Body of pancreas (tissue), 4 donors: ENCODE measurements around the gene FOS. TPM values are rescaled to one million over a fixed set of nuclear protein-coding genes. Genes with fewer than 3 reads are reported as not detected.

ENCODE experiments used
- ATAC-seq: fragments of 150-250 bp; one replicate; pipeline ENCODE4 v1.9.1; 2016
- DNase-seq, 4 donors: peaks; one replicate each; pipeline ENCODE4 v3.0.0-alpha.2; 2019
- H3K27ac ChIP-seq, 4 donors: fragments of 200-600 bp; sonication (generic); 1 replicate in 3 of 4; 2 replicates in 1 of 4; pipeline versions ENCODE4 v1.5.1 to v1.6.1; 2016 to 2019; ENCODE audit warnings: mild to moderate bottlenecking in 1 of 4, mixed read lengths in 1 of 4, moderate library complexity in 1 of 4
- H3K27me3 ChIP-seq, 2 donors: fragments of 200-600 bp; sonication (generic); one replicate each; pipeline ENCODE4 v1.6.0; 2016; ENCODE audit warnings: mild to moderate bottlenecking in 1 of 2
- H3K36me3 ChIP-seq, 2 donors: fragments of 200-600 bp; sonication (generic); replicated peaks in 1 of 2; 2 replicates each; pipeline ENCODE4 v1.5.1; 2016; ENCODE audit warnings: low read depth in 2 of 2; ENCODE audit not compliant: insufficient read depth in 1 of 2
- H3K4me1 ChIP-seq: fragments of 200-600 bp; sonication (generic); one replicate; pipeline ENCODE4 v1.6.0; 2016
- H3K4me3 ChIP-seq, 2 donors: fragments of 200-600 bp; sonication (generic); 1 replicate in 1 of 2; 2 replicates in 1 of 2; pipeline ENCODE4 v1.5.1; 2016 to 2019
- H3K9me3 ChIP-seq, 3 donors: fragments of 200-600 bp; sonication (generic); 1 replicate in 2 of 3; 2 replicates in 1 of 3; pipeline ENCODE4 v1.5.1; 2016
- POLR2A ChIP-seq, 3 donors: fragments of 450-650 bp; IDR thresholded peaks; one replicate each; pipeline ENCODE4 v1.6.1; 2016; ENCODE audit warnings: antibody characterized with exemption in 3 of 3, mild to moderate bottlenecking in 2 of 3
- WGBS, 2 donors: methylation state at CpG; one replicate each; pipeline ENCODE4 v1.1.5; 2017; 5-methylcytosine and 5-hydroxymethylcytosine counted together
- intact Hi-C: fragments of 100-400 bp; cut with DNase I; formaldehyde crosslinking; loops from one replicate; pipeline ENCODE4 v1.15.1; 2023
- total RNA-seq, 2 donors: library from RNA; depleted of rRNA; stranded (reverse); fragments of >200 nt; gene quantifications; one replicate each; pipeline ENCODE4 v1.1.0, GENCODE V29; 2016
- TF ChIP-seq, protein P1 (sequence below), 7 experiments: fragments of 450-650 bp in 4 of 7; fragments of 200-600 bp in 3 of 7; sonication (generic) in 3 of 7; IDR thresholded peaks; one replicate each; pipeline ENCODE4 v1.5.1; 2016 to 2019; ENCODE audit warnings: antibody characterized with exemption in 7 of 7

FOS gene
- total RNA-seq, 2 donors from 2014 or later: 412 to 1,093 TPM

DNA sequence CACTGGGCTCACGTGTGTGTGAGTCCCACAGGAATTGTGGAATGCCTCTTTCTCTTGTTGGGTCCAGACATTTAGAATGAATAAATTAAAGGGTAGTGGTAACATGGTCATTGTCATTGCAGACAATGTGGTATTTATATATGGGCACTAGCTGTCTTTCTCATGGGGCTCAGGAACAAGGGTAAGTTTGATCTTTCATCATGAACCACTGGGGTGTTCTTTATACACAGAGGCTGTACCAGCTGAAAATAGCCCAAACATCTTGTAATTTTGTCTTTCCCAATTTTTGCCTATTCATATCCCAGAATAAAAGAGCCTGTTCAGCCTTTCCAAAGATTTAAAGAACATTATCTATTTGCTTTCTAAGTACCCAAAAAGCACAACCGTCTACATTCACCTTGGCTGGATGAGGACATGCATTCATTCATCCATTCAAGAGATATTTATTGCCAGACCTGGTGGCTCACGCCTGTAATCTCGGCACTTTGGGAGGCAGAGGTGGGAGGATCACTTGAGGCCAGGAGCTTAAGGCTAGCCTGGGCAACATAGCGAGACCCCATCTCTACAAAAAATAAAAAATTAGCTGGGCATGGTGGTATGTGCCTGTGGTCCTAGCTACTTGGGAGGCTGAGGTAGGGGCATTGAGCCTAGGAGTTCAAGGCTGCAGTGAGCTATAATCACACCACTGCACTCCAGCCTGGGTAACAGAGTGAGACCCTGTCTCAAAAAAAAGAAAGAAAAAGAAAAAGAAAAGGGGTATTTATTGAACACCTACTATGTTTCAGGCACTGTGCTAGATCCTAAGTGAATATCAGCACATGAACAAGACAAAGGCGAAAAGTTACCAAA lies 4.4 kb upstream of the FOS start:
- Histone ChIP-seq H3K27ac (peak overlapping the region in 1 of 4 donors; percentile 61), H3K9me3 (no peaks in the 10 kb centered on the region), H3K27me3 (no peaks in the 10 kb centered on the region), H3K36me3 (no peaks in the 10 kb centered on the region), H3K4me1 (peaks cover 16% of the 10 kb centered on the region), H3K4me3 (no peak overlapping the region)
- TF ChIP-seq, protein P1, sequence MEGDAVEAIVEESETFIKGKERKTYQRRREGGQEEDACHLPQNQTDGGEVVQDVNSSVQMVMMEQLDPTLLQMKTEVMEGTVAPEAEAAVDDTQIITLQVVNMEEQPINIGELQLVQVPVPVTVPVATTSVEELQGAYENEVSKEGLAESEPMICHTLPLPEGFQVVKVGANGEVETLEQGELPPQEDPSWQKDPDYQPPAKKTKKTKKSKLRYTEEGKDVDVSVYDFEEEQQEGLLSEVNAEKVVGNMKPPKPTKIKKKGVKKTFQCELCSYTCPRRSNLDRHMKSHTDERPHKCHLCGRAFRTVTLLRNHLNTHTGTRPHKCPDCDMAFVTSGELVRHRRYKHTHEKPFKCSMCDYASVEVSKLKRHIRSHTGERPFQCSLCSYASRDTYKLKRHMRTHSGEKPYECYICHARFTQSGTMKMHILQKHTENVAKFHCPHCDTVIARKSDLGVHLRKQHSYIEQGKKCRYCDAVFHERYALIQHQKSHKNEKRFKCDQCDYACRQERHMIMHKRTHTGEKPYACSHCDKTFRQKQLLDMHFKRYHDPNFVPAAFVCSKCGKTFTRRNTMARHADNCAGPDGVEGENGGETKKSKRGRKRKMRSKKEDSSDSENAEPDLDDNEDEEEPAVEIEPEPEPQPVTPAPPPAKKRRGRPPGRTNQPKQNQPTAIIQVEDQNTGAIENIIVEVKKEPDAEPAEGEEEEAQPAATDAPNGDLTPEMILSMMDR (IDR thresholded peaks at IDR 0.05): no peak
- TF ChIP-seq POLR2A (IDR thresholded peaks at IDR 0.05): no peak
- intact Hi-C loops: no loop called here
- DNase-seq (no peak), ATAC-seq (no peak)
- 78 to 86% methylated on average over 6 of the region's 6 CpGs for WGBS, 2 donors

DNA sequence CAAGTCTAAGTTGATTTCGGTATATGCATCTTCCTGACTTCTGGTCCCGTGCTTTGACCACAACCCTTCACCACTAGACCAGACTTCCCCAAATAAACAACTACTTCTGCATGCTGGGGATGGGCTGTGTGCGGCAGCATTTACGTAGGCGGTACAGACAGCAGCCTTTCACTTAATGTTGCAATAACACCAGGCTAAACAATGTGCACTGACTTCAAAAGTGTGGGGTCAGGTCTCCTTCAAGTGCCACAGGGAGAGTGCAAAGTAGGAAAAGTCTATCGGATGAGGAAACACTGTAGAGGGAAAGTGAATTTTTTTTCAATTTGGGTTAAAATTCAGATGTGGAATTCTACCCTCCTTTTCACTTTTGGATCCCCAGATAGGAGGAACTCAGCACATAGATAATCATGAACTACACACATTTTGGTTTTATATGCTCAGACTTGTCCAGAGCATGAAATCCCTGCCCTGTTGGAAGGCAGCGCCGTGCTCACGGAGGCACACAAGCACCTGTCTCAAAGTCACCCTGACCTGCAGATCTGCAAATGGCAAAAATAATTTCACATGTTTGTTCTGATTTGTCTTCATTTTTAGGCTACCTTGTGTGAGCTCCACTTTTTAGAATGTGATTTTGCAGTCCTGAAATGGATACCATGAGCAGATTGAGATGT lies 3.6 kb upstream of the FOS start:
- WGBS, 2 donors: 83 to 85% methylated on average over 9 of the region's 9 CpGs

DNA sequence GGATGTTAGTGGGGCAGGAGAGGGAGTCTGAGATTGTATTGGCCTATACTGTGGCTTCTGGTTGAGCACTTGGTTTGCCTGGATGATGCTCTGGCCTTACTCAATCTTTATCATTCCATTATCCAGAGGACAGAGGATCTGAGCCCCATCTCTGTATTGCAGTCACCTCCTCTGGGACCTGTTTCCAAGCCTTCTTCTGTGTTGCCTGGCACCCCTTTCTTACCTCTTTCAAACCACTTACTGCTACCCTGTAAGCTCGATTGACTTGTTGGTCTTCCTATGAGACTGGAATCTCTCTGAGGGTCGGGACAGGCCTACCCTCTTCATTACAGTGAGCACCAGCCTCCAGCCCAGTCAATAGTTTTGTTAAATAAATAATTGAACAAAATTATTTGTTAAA lies 3.0 kb upstream of the FOS start:
- ATAC-seq (no peak), DNase-seq (no peak)
- H3K27me3 ChIP-seq: no peaks in the 10 kb centered on the region
- no peak for TF ChIP-seq POLR2A (IDR thresholded peaks at IDR 0.05)
- TF ChIP-seq, protein P1 (IDR thresholded peaks at IDR 0.05): no peak
- H3K4me1 ChIP-seq: peaks cover 26% of the 10 kb centered on the region
- intact Hi-C loops: no loop called here
- H3K27ac ChIP-seq: peak overlapping the region in 2 of 4 donors; percentile 33 to 100
- H3K4me3 ChIP-seq: no peak overlapping the region
- H3K9me3 ChIP-seq: no peaks in the 10 kb centered on the region
- no peaks in the 10 kb centered on the region for H3K36me3 ChIP-seq
- 48 to 67% methylated on average over 2 of the region's 2 CpGs for WGBS, 2 donors

More for the DNA sequence above, 3.6 kb upstream of the FOS start:
- Histone ChIP-seq H3K4me3 (no peak overlapping the region), H3K4me1 (peaks cover 21% of the 10 kb centered on the region), H3K36me3 (no peaks in the 10 kb centered on the region), H3K9me3 (no peaks in the 10 kb centered on the region), H3K27me3 (no peaks in the 10 kb centered on the region), H3K27ac (peak overlapping the region in 2 of 4 donors; percentile 33 to 100)
- peak in 3 of 4 donors; percentile 34 to 81 (median 37) for DNase-seq
- no peak for TF ChIP-seq POLR2A (IDR thresholded peaks at IDR 0.05)
- TF ChIP-seq, protein P1 (IDR thresholded peaks at IDR 0.05): no peak
- intact Hi-C loops: no loop called here
- ATAC-seq: no peak

DNA sequence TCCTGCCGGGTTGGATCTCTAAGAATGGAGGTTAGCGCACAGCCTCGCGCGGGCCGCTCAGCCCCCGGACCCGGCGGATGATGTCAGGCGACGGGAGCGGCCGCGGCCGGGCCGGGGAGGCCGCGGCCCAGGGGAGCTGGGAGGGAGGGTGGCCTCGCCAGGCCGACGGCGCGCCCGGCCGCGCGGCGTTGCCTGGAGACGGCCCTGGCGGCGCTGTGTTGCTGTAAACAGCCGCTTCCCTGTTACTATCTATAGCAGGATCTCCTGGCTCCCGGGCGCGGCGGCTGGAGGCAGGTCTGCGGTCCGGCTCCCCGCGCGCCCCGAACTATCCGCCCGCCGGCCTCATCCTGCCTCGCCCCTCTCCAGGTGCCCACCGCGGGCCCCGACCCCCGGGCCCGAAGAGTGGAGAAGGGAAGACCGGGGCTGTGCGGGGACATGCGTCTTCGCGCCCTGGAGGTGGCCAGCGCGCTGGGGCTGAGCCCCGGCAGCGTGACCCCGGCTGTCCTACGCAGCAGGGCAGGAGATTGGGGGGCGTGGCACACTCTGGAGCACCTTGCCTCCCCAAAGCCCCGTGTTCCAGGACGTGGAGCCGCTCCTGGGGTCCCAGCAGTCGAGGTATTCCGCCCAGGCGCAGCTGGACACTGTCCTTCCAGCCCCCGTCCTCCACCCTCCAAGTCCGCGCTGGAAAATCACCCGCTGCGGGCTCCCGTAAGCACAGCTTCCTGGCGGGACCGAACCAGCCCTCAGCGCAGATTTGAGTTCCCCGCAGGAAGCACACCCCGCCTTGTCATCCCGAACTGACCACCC lies 1.4 kb upstream of the FOS start:
- Histone ChIP-seq H3K9me3 (no peaks in the 10 kb centered on the region), H3K4me1 (peaks cover 39% of the 10 kb centered on the region), H3K4me3 (peak overlapping the region in 1 of 2 donors; percentile 47), H3K36me3 (peaks cover 0 to 2% of the 10 kb centered on the region in 2 donors), H3K27me3 (no peaks in the 10 kb centered on the region), H3K27ac (peak overlapping the region; percentile 97 to 100 (median 100))
- WGBS, 2 donors: 0 to 1% methylated on average over 5 to 81 of the region's 81 CpGs
- ATAC-seq (peak; percentile 75), DNase-seq (peak; percentile 92 to 94 (median 94))
- intact Hi-C loops: no loop called here
- TF ChIP-seq, protein P1 (IDR thresholded peaks at IDR 0.05): peak in 3 of 7 experiments; percentile 9 to 24 (median 9)
- TF ChIP-seq POLR2A (IDR thresholded peaks at IDR 0.05): peak; percentile 96 to 97 (median 96)
